ENCODE data around the gene TDRD9.

Gene TDRD9

DNA sequence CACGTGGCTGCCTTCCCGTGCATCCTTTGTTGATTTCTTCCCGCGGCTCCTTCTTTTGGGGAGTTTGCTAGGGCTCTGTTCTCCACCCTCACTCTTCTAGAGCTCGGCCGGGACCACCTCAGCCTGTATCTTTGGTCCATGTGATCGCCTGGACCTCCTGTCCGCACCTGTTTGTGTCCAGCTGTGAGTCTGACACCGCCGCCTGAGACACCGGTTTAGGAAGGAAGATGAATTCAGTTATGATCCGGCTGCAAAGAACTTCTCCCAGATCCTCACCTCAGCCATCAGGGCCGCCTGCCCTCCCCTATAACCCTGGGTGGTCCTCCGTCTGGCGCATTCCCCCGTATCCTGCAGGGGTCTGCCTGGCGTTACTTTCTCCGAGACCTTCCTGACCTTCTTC, 690 bp upstream of the TDRD9 start:
- Histone ChIP-seq H3K27me3 (ENCODE audit: control insufficient read depth in 1 of 2, insufficient read depth in 2 of 2, low read length in 2 of 2) (peaks cover 0 to 8% of the 10 kb centered on the region in 2 donors), H3K9me3 (ENCODE audit: control insufficient read depth in 2 of 2, low read length in 2 of 2) (no peaks in the 10 kb centered on the region), H3K4me1 (ENCODE audit: control insufficient read depth, insufficient read depth, low read length) (no peaks in the 10 kb centered on the region), H3K4me3 (ENCODE audit: low read length in 2 of 2) (no peak overlapping the region), H3K36me3 (ENCODE audit: control insufficient read depth in 2 of 2, insufficient read depth in 2 of 2, low read length in 2 of 2) (no peaks in the 10 kb centered on the region), H3K9ac (ENCODE audit: low read length in 2 of 2) (no peak overlapping the region), H3K27ac (ENCODE audit: low read length) (no peak overlapping the region)

DNA sequence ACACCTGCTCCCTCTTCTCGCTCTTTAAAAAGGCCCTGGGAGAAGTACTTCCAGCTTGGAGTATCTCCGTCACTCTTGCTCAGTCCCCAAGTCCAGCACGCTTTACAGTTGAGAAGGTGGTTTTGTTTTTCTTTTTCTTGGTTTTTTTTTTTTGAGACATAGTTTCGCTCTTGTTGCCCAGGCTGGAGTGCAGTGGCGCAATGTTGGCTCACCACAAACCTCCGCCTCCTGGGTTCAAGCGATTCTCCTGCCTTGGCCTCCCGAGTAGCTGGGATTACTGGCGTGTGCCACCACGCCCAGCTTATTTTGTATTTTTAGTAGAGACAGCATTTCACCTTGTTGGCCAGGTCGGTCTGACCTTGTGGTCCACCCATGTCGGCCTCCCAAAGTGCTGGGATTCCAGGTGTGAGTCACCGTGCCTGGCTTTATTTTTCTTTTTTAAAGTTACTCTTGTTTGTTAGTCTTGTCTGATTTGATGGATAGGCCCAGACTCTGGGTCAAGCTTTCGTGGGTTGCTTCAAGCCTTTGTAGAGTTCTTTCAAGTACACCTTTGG, 1.9 kb downstream of the TDRD9 start:
- no peaks in the 10 kb centered on the region for H3K36me3 ChIP-seq (ENCODE audit: control insufficient read depth in 2 of 2, insufficient read depth in 2 of 2, low read length in 2 of 2)
- no peak overlapping the region for H3K9ac ChIP-seq (ENCODE audit: low read length in 2 of 2)

DNA sequence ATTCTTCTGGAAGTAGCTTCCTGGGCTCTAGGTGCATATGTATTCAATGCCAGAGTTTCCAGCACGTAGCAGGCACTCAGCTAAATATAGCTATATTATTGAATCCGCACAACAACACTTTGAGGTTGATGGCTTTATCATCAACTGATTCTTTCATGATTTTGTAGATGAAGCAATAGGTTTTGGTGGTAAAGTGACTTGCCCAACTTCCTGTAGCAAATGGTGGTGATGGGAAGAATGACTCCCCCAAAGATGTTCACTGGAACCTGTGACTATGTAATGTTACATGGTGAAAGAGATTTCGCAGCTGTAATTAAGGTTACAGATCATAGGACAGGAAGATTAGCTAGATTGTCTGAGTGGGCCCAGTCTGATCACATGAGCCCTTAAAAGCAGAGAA, 3.2 kb downstream of the TDRD9 start:
- Histone ChIP-seq H3K4me3 (ENCODE audit: low read length in 2 of 2) (no peak overlapping the region), H3K27ac (ENCODE audit: low read length) (no peak overlapping the region), H3K9ac (ENCODE audit: low read length in 2 of 2) (no peak overlapping the region), H3K36me3 (ENCODE audit: control insufficient read depth in 2 of 2, insufficient read depth in 2 of 2, low read length in 2 of 2) (no peaks in the 10 kb centered on the region), H3K27me3 (ENCODE audit: control insufficient read depth in 1 of 2, insufficient read depth in 2 of 2, low read length in 2 of 2) (peaks cover 0 to 2% of the 10 kb centered on the region in 2 donors), H3K4me1 (ENCODE audit: control insufficient read depth, insufficient read depth, low read length) (no peaks in the 10 kb centered on the region), H3K9me3 (ENCODE audit: control insufficient read depth in 2 of 2, low read length in 2 of 2) (no peaks in the 10 kb centered on the region)

More for the DNA sequence above, 1.9 kb downstream of the TDRD9 start:
- Histone ChIP-seq H3K27ac (ENCODE audit: low read length) (no peak overlapping the region), H3K4me3 (ENCODE audit: low read length in 2 of 2) (no peak overlapping the region), H3K9me3 (ENCODE audit: control insufficient read depth in 2 of 2, low read length in 2 of 2) (no peaks in the 10 kb centered on the region), H3K4me1 (ENCODE audit: control insufficient read depth, insufficient read depth, low read length) (no peaks in the 10 kb centered on the region), H3K27me3 (ENCODE audit: control insufficient read depth in 1 of 2, insufficient read depth in 2 of 2, low read length in 2 of 2) (peaks cover 0 to 2% of the 10 kb centered on the region in 2 donors)

- Histone ChIP-seq H3K9ac (ENCODE audit: low read length in 2 of 2) (no peak overlapping the region), H3K4me1 (ENCODE audit: control insufficient read depth, insufficient read depth, low read length) (no peaks in the 10 kb centered on the region), H3K9me3 (ENCODE audit: control insufficient read depth in 2 of 2, low read length in 2 of 2) (no peaks in the 10 kb centered on the region), H3K4me3 (ENCODE audit: low read length in 2 of 2) (no peak overlapping the region), H3K27me3 (ENCODE audit: control insufficient read depth in 1 of 2, insufficient read depth in 2 of 2, low read length in 2 of 2) (no peaks in the 10 kb centered on the region), H3K27ac (ENCODE audit: low read length) (no peak overlapping the region), H3K36me3 (ENCODE audit: control insufficient read depth in 2 of 2, insufficient read depth in 2 of 2, low read length in 2 of 2) (no peaks in the 10 kb centered on the region)
Measured at GRCh38 chr14:103932791-103933490, 4.7 kb downstream of the TDRD9 start.

- H3K9me3 ChIP-seq (ENCODE audit: control insufficient read depth in 2 of 2, low read length in 2 of 2), result no peaks in the 10 kb centered on the region
- no peak overlapping the region for H3K4me3 ChIP-seq (ENCODE audit: low read length in 2 of 2)
- no peaks in the 10 kb centered on the region for H3K27me3 ChIP-seq (ENCODE audit: control insufficient read depth in 1 of 2, insufficient read depth in 2 of 2, low read length in 2 of 2)
- H3K36me3 ChIP-seq (ENCODE audit: control insufficient read depth in 2 of 2, insufficient read depth in 2 of 2, low read length in 2 of 2), result no peaks in the 10 kb centered on the region
- no peak overlapping the region for H3K27ac ChIP-seq (ENCODE audit: low read length)
- H3K9ac ChIP-seq (ENCODE audit: low read length in 2 of 2), result no peak overlapping the region
- H3K4me1 ChIP-seq (ENCODE audit: control insufficient read depth, insufficient read depth, low read length), result no peaks in the 10 kb centered on the region
Measured at GRCh38 chr14:103935102-103935501, 6.8 kb downstream of the TDRD9 start.

- Histone ChIP-seq H3K27me3 (ENCODE audit: control insufficient read depth in 1 of 2, insufficient read depth in 2 of 2, low read length in 2 of 2) (peaks cover 0 to 8% of the 10 kb centered on the region in 2 donors), H3K9me3 (ENCODE audit: control insufficient read depth in 2 of 2, low read length in 2 of 2) (no peaks in the 10 kb centered on the region), H3K4me1 (ENCODE audit: control insufficient read depth, insufficient read depth, low read length) (no peaks in the 10 kb centered on the region), H3K27ac (ENCODE audit: low read length) (no peak overlapping the region), H3K4me3 (ENCODE audit: low read length in 2 of 2) (no peak overlapping the region), H3K9ac (ENCODE audit: low read length in 2 of 2) (no peak overlapping the region), H3K36me3 (ENCODE audit: control insufficient read depth in 2 of 2, insufficient read depth in 2 of 2, low read length in 2 of 2) (no peaks in the 10 kb centered on the region)
Measured at GRCh38 chr14:103941462-103941861, 13.2 kb downstream of the TDRD9 start.

DNA sequence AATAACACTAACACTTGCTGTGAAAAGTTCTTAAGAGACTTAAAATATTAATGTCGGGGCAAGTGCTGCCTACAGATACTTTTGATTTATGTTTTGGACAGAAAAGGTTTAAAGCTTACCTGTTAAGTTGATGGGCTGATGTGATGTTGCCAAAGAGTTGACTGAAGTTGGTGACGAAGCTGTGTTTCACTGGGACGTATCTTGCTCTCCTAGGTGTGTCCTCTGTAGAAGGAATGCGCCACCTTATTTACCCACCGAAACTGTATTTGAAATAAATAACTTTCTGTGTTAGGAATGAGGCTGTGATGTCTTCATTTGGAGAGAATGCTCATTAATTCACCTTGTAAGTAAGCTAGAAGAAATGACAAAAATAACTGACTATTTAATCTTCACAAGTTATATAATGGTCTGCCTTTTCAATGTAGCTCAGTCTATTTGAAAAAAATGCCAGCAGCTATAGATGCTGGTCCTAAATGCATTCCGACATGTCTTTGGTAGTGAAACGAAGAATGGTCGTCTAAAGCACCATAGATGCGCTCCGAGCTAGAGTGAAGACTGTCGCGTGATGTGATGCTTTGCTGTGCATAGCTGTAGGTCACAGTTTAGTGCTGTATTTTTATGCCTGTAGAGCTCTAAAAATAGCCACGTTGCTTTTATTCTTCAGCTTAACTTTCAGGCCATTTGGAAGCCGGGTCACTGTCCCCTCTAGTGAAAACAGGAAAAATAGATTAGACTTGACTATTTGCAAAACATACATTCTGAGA, 13.9 kb downstream of the TDRD9 start, which contains the start of gene RD3L:
RD3L (minus strand) TSS at position 557 of the 764 bp plus-strand sequence. CDS start 834 bp downstream, outside the sequence.
- Histone ChIP-seq H3K36me3 (ENCODE audit: control insufficient read depth in 2 of 2, insufficient read depth in 2 of 2, low read length in 2 of 2) (no peaks in the 10 kb centered on the region), H3K27ac (ENCODE audit: low read length) (no peak within 1 kb of the TSS), H3K9me3 (ENCODE audit: control insufficient read depth in 2 of 2, low read length in 2 of 2) (peaks cover 0 to 3% of the 10 kb centered on the region in 2 donors), H3K4me3 (ENCODE audit: low read length in 2 of 2) (no peak within 1 kb of the TSS), H3K4me1 (ENCODE audit: control insufficient read depth, insufficient read depth, low read length) (no peaks in the 10 kb centered on the region), H3K9ac (ENCODE audit: low read length in 2 of 2) (no peak within 1 kb of the TSS), H3K27me3 (ENCODE audit: control insufficient read depth in 1 of 2, insufficient read depth in 2 of 2, low read length in 2 of 2) (peaks cover 0 to 8% of the 10 kb centered on the region in 2 donors)

DNA sequence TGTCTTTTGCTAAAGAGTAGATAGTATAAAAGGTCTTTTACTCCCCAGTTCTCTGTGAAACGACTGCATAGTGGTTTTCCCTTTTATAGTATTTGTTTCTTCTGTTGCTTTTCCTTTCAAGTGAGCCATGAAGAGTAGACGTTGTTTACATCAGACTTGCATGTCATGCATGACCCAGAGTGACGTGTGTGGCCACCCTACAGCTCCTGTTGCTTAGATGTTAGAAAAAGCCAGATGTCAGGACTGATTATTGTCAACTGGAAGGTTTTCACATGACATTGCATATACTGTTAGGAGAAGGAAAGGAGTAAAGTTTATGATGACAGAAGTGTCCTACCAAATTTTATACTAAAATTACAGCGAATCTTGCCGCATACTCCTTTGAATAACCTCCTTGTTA, 15.4 kb downstream of the TDRD9 start:
- Histone ChIP-seq H3K9me3 (ENCODE audit: control insufficient read depth in 2 of 2, low read length in 2 of 2) (peaks cover 0 to 3% of the 10 kb centered on the region in 2 donors), H3K4me1 (ENCODE audit: control insufficient read depth, insufficient read depth, low read length) (no peaks in the 10 kb centered on the region), H3K4me3 (ENCODE audit: low read length in 2 of 2) (no peak overlapping the region), H3K9ac (ENCODE audit: low read length in 2 of 2) (no peak overlapping the region), H3K27me3 (ENCODE audit: control insufficient read depth in 1 of 2, insufficient read depth in 2 of 2, low read length in 2 of 2) (peaks cover 0 to 8% of the 10 kb centered on the region in 2 donors), H3K27ac (ENCODE audit: low read length) (no peak overlapping the region), H3K36me3 (ENCODE audit: control insufficient read depth in 2 of 2, insufficient read depth in 2 of 2, low read length in 2 of 2) (no peaks in the 10 kb centered on the region)

DNA sequence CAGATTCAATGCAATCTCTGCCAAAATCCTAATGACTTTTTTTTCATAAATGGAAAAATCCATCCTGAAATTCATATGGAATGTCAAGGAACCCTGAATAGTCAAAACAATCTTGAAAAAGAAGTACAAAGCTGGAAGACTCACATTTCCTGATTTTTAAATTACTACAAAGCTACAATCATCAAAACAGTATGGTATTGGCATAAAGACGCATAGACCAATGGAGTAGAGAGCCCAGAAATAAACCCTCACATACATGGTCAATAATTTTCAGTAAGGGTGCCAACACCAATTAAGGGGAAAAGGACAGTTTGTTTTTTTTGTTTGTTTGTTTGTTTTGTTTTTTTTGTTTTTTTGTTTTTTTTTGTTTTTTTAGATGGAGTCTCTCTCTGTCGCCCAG, 18.7 kb downstream of the TDRD9 start:
- H3K27me3 ChIP-seq (ENCODE audit: control insufficient read depth in 1 of 2, insufficient read depth in 2 of 2, low read length in 2 of 2), result peaks cover 0 to 5% of the 10 kb centered on the region in 2 donors
- H3K36me3 ChIP-seq (ENCODE audit: control insufficient read depth in 2 of 2, insufficient read depth in 2 of 2, low read length in 2 of 2), result no peaks in the 10 kb centered on the region
- no peak overlapping the region for H3K4me3 ChIP-seq (ENCODE audit: low read length in 2 of 2)
- H3K27ac ChIP-seq (ENCODE audit: low read length), result no peak overlapping the region
- H3K9me3 ChIP-seq (ENCODE audit: control insufficient read depth in 2 of 2, low read length in 2 of 2), result peaks cover 0 to 3% of the 10 kb centered on the region in 2 donors
- no peaks in the 10 kb centered on the region for H3K4me1 ChIP-seq (ENCODE audit: control insufficient read depth, insufficient read depth, low read length)
- H3K9ac ChIP-seq (ENCODE audit: low read length in 2 of 2), result no peak overlapping the region

DNA sequence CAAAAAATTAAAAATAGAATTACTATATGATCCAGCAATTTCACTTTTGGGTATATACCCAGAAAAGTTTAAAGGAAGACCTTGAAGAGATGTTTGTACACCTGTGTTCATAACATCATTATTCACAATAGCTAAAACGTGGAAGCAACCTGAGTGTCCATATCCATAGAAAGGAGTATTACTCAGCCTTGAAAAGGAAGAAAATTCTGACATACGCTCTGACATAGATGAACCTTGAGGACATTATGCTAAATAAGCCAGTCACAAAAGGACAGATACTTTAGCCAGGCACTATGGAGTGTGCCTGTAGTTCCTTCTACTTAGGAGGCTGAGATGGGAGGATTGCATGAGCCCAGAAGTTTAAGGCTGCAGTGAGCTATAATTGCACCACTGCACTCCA, 20.2 kb downstream of the TDRD9 start:
- Histone ChIP-seq H3K9me3 (ENCODE audit: control insufficient read depth in 2 of 2, low read length in 2 of 2) (peaks cover 0 to 3% of the 10 kb centered on the region in 2 donors), H3K27me3 (ENCODE audit: control insufficient read depth in 1 of 2, insufficient read depth in 2 of 2, low read length in 2 of 2) (peaks cover 0 to 2% of the 10 kb centered on the region in 2 donors), H3K4me1 (ENCODE audit: control insufficient read depth, insufficient read depth, low read length) (no peaks in the 10 kb centered on the region), H3K27ac (ENCODE audit: low read length) (no peak overlapping the region), H3K36me3 (ENCODE audit: control insufficient read depth in 2 of 2, insufficient read depth in 2 of 2, low read length in 2 of 2) (no peaks in the 10 kb centered on the region), H3K9ac (ENCODE audit: low read length in 2 of 2) (no peak overlapping the region), H3K4me3 (ENCODE audit: low read length in 2 of 2) (no peak overlapping the region)

Measured in stomach smooth muscle (tissue), 2 donors.